Mucosa of descending colon (tissue), 3 donors: ENCODE measurements around the gene EPB41L4B. TPM values are rescaled to one million over a fixed set of nuclear protein-coding genes. Genes with fewer than 3 reads are reported as not detected.
A peak's percentile ranks its signal among the peaks of the same experiment; 100 is the strongest.

Source experiments
- ATAC-seq: fragments of 200-7000 bp; cut with Tn5 transposase; one replicate; pipeline ENCODE4 v1.9.1; 2020; ENCODE audit warnings: mild to moderate bottlenecking, moderate library complexity
- DNase-seq, 3 donors: peaks; one replicate each; pipeline ENCODE4 v3.0.0-alpha.2; 2020
- H3K36me3 ChIP-seq: fragments of 200-600 bp; one replicate; pipeline ENCODE4 v1.8.0; 2021; ENCODE audit warnings: low read depth, mild to moderate bottlenecking
- H3K4me1 ChIP-seq: fragments of 200-600 bp; one replicate; pipeline ENCODE4 v1.8.0; 2021; ENCODE audit warnings: low read depth, mild to moderate bottlenecking
- H3K4me3 ChIP-seq: fragments of 200-600 bp; one replicate; pipeline ENCODE4 v1.8.0; 2021; ENCODE audit warnings: mild to moderate bottlenecking
- H3K9me3 ChIP-seq: fragments of 200-600 bp; one replicate; pipeline ENCODE4 v1.8.0; 2021; ENCODE audit warnings: mild to moderate bottlenecking
- intact Hi-C, 2 donors: fragments of 100-400 bp; cut with DNase I in 1 of 2; cut with micrococcal nuclease in 1 of 2; formaldehyde crosslinking; loops; one replicate each; pipeline versions ENCODE4 v1.11.0 to v1.11.1; 2022; cut with DNase I, micrococcal nuclease
- total RNA-seq, 3 donors: library from RNA; stranded (reverse); fragmentation: NEBNext Ultra II Directional in 2 of 3; extraction: Animal tissue kit (Norgen Biotek cat#: 25700) in 2 of 3; gene quantifications; one replicate each; pipeline versions ENCODE4 v1.2.1 to v1.2.4, GENCODE V29; 2021 to 2023
- TF ChIP-seq, protein P1 (sequence below): fragments of 200-600 bp; IDR thresholded peaks from one replicate; pipeline ENCODE4 v1.8.0; 2022; ENCODE audit warnings: antibody characterized with exemption, mild to moderate bottlenecking
- donor health status: DM: no; HTN: no; CAD: no; lungs with moderate emphysema.
- donor health status: DM: no; HTN: no; CAD: no.
- donor health status: DM: no; HTN: yes; CAD: no.

EPB41L4B gene
- total RNA-seq, 3 donors from 2014 or later = 56.3 to 163 (median 122) TPM

DNA sequence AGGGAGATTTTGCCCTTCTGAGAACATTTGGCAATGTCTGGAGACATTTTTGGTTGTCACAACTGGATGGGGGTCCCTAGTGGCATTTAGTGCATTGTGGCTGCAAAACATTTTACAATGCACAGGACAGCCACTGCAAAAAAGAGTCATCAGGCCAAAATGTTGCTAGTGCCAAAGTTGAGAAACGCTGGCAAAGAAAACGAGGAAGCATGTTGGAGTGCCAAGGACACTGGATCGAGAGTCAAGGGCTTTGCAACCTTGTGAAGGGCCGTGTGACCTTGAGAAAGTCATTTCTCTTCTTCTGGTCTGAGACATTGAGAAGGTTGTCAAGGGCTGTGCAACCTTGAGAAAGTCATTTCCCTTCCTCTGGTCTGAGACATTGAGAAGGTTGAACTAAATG is 108.1 kb downstream of the EPB41L4B start:
- intact Hi-C loops = no loop called here
- no peak for DNase-seq
- no peak overlapping the region for H3K4me3 ChIP-seq
- no peaks in the 10 kb centered on the region for H3K4me1 ChIP-seq
- ATAC-seq = no peak
- H3K9me3 ChIP-seq = no peaks in the 10 kb centered on the region
- TF ChIP-seq, protein P1, sequence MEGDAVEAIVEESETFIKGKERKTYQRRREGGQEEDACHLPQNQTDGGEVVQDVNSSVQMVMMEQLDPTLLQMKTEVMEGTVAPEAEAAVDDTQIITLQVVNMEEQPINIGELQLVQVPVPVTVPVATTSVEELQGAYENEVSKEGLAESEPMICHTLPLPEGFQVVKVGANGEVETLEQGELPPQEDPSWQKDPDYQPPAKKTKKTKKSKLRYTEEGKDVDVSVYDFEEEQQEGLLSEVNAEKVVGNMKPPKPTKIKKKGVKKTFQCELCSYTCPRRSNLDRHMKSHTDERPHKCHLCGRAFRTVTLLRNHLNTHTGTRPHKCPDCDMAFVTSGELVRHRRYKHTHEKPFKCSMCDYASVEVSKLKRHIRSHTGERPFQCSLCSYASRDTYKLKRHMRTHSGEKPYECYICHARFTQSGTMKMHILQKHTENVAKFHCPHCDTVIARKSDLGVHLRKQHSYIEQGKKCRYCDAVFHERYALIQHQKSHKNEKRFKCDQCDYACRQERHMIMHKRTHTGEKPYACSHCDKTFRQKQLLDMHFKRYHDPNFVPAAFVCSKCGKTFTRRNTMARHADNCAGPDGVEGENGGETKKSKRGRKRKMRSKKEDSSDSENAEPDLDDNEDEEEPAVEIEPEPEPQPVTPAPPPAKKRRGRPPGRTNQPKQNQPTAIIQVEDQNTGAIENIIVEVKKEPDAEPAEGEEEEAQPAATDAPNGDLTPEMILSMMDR = no peak
- no peaks in the 10 kb centered on the region for H3K36me3 ChIP-seq

DNA sequence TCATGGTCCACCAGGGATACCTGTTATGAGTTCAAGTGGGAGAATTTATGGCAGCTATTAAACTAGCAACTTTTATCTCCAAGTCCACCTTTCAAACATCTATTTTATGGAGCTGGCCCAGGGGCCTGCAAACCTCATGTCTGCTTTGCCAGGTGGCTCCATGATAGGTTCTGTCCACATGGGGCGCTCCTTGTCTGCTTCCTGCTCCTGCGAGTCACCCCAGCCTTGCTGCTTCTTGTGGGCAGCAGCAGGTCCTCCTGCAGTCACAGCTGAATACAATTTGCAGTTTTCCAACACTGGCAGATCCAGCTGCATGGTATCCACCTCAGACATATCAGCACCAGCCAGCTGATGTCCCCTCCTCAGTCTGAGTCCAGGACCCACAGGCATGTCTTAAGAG is 114.2 kb downstream of the EPB41L4B start:
- ATAC-seq (no peak), DNase-seq (peak in 1 of 3 donors; percentile 18)
- no peak overlapping the region for H3K4me3 ChIP-seq
- intact Hi-C loops = no loop called here
- TF ChIP-seq, protein P1 = no peak
- no peaks in the 10 kb centered on the region for H3K36me3 ChIP-seq
- H3K9me3 ChIP-seq = no peaks in the 10 kb centered on the region
- H3K4me1 ChIP-seq = no peaks in the 10 kb centered on the region

DNA sequence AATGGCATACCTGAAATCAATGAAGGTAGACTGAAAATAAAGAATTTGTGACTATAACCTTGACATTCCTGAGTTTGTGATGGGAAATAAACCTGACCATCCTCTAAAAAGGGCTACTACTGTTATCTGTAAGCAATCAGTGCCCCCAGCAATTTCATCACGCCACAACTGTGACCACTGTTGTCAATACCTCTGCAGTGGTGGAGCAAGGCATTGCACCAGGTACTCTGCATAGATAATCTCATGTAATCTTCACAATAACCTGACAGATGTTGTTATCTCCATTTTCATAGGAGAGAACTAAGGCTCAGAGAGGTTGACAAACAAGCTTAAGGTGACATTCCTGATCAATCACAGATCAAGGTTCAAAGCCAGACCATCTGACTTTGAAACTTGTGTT is 115.3 kb downstream of the EPB41L4B start:
- Histone ChIP-seq H3K9me3 (no peaks in the 10 kb centered on the region), H3K4me1 (no peaks in the 10 kb centered on the region), H3K36me3 (no peaks in the 10 kb centered on the region), H3K4me3 (no peak overlapping the region)
- TF ChIP-seq, protein P1 = no peak
- no peak for ATAC-seq
- intact Hi-C loops = no loop called here
- no peak for DNase-seq

- H3K36me3 ChIP-seq = no peaks in the 10 kb centered on the region
- intact Hi-C loops = no loop called here
- H3K4me3 ChIP-seq = no peak overlapping the region
- TF ChIP-seq, protein P1 = no peak
- H3K4me1 ChIP-seq = no peaks in the 10 kb centered on the region
- no peak for ATAC-seq
- no peaks in the 10 kb centered on the region for H3K9me3 ChIP-seq
- no peak for DNase-seq
Observed at GRCh38 chr9:109203761-109204360, 117.0 kb downstream of the EPB41L4B start.

GRCh38 chr9:109199676-109200075 is 121.2 kb downstream of the EPB41L4B start:
- no peak overlapping the region for H3K4me3 ChIP-seq
- intact Hi-C loops = no loop called here
- TF ChIP-seq, protein P1 = no peak

More at GRCh38 chr9:109199676-109200075, 121.2 kb downstream of the EPB41L4B start:
- DNase-seq (no peak), ATAC-seq (no peak)
- Histone ChIP-seq H3K9me3 (no peaks in the 10 kb centered on the region), H3K4me1 (no peaks in the 10 kb centered on the region), H3K36me3 (no peaks in the 10 kb centered on the region)
